NCI-H2081 treated with DMSO at 0.1 percent for 48 hours (cell line): Measurements from ENCODE around the gene COL20A1.
A peak's percentile ranks its signal among the peaks of the same experiment; 100 is the strongest.

Source experiments
- DNase-seq: peaks from one replicate; lab custom pipeline; 2025; lab: John Stamatoyannopoulos, UW

COL20A1 gene

DNA sequence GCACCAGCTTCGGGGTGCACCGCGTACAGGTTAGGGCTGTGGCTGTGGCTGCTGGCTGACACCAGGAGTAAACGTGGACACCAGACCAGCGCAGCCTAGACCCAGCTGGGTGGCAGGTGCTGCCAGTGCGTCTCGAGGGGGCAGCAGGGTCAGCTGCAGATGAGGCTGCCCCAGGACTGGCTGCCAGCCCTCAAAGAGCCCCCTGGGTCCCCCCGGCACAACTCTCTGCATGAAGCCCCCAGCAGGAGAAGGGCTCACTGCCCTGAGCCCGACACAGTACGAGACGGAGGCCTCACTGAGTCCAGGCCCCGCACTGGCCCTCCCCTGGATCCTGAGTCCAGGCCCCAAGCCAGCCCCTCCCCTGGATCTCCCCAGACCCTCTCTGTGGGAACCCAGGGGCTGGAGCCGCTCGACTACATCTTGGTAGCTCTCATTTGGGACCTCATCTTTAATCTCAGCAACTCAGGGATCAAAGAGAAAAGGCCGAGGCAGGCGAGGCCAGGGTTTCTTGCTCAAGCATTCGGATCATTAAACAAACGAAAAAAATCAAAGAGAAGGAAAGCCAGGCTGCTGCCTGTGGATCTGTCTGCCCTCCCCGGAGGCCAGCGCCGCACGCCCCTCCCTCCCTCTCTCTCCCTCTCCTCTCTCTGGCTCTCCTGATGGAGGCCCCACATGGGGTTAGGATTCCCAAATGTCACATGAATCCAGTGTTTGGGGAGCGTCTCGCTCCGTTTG lies 31.8 kb upstream of the COL20A1 start:
- no peak for DNase-seq

DNA sequence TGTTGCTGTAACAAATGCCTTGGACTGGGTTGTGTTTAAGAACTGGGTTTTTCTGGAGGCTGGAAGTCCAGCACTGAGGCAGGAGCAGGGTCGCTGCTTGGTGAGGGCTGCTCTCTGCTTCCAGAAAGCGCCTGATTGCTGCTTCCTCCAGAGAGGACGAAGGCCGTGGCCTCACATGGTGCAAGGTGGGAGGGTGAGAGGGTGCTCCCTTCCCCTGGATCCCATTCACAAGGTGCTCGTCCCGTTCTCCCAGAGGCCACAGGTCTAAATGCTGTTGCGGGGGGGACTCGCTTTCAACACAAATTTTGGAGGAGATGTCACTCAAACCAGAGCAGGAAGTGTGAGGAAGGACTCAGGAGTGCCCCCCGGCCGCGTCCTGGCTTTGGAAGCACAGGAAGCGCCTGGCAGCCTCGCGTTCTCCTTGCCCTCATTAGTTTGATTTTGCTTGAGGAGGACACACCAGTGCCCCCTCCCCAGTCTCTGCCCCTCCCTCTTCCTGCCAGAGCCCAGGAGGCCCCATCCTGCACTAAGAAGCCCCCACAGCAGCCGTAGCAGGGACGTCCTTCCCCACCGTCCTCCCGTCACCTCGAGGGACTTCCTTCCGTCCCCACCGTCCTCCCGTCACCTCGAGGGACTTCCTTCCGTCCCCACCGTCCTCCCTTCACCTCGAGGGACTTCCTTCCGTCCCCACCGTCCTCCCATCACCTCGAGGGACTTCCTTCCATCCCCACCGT lies 31.0 kb upstream of the COL20A1 start:
- no peak for DNase-seq

DNA sequence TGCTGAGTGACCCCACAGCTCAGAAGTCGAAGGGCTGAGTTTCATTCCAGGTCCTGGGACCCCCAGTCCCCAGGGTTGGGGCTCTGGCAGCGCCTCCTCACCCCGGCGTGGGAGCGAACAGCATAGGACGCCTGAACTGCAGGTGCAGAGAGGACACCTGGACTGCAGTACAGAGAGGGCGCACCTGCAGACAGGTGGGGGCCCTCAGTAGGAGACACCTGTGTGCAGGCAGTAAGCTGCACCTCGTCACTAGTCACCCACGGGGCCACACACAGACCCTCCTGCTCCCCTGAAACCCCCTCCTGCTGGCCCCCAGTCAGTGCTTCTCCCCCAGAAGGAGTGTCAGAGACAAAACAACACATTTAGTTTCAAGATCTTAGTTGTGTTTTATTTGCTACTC lies 30.1 kb upstream of the COL20A1 start:
- no peak for DNase-seq

DNA sequence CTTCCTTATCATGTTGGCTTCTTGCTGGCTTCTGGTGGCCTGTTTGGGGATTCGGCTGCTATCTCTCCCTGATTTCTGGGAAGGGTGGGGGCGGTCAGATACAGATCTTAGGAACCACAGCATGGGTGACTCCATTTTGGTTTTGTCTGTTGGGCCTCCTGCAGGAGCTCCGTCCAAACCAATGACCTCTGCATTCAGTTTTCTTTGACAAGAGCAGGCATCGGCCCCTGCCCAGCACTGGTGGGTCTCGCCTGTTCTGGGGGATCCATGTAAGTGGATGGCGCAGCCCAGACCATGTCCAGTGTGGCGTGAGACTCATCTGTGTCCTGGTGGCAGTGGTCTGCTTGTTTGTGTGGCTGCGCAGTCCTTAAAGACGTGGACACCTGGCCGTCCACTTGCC lies 29.0 kb upstream of the COL20A1 start:
- DNase-seq, result no peak

DNA sequence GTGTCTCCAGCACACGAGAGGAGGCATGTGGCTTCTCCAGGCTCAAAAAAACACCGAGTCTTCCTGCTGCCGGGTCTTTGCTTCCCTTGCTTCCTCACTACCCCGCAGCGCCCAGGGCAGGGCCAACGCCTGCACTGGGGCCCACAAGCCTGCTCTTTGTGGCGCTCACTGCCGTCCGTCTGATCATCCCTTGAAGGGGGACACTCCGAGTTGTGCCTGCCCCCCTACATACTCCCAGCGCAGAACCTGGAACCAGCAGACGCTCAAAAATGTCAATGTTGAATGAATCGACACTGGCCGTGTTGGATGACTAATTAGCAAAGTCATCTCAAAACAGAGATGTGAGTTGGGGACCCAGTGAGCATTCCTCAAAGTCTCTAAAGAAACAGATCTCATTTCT lies 28.5 kb upstream of the COL20A1 start:
- DNase-seq, result no peak

DNA sequence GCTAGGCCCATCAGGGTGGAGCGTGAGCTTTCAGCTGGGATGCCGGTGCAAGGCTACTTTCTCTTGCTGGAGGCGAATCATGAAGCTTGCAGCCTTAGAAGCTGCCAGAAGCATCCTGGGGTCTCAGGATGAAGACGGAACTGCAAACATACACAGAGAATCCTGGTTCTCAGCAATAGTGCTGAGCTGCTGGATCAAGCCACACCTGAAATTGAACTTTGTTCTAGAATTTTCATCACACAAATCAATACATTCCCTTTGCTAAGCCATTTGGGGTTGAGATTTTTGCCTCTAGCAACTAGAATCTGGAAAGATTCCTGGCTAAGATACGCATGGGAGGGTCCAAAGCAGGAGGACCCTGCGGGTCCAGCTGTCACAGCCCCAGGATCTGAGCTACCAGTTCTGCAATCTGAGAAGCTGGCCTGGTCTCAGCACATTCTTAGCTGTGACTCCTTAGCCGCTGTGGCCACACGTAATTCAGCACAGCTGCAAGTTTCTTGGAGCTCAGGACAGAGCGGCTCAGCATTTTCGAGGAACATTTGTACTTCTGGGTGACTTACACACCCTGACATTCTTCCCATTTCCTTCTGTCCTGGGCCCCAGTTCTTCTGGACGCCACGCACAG lies 27.0 kb upstream of the COL20A1 start:
- DNase-seq, result no peak

DNA sequence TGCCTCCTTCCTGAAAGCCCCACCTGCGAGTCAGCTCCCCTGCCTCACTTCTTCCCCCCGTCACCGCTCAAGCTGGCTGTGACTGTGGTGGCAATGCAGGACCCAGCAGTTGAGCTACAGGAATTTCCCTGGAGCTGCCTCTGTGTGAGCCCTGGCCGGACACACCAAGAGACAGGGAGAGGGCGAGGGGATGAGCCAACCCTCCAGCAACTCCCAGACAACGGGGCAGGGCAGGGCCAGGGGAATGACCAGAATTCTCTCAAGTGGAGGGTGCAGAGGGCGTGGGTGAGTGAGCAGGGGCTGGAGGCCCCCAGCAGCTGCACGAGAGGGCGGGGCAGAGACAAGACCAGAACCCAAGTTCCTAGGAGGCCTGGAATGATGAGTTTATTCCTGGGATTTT lies 25.3 kb upstream of the COL20A1 start:
- DNase-seq, result no peak

DNA sequence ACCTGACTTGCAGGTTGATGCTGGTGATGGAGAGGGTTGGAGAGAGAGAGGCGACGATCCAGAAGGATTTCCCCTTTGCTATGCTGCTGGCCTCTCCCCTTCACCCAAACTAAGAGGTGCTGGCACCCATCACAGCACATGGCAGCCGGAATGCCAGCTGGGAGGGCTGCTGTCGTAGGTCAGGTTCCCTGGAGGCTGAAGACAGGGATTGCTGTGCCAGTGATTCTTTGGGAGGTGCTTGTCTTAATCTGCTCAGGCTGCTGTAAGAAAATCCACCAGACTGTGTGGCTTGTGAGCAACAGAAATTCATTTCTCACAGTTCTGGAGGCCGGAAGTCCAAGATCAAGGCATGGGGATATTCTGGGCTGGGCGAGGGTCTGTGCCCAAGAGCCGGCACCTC lies 24.7 kb upstream of the COL20A1 start:
- DNase-seq, result no peak

DNA sequence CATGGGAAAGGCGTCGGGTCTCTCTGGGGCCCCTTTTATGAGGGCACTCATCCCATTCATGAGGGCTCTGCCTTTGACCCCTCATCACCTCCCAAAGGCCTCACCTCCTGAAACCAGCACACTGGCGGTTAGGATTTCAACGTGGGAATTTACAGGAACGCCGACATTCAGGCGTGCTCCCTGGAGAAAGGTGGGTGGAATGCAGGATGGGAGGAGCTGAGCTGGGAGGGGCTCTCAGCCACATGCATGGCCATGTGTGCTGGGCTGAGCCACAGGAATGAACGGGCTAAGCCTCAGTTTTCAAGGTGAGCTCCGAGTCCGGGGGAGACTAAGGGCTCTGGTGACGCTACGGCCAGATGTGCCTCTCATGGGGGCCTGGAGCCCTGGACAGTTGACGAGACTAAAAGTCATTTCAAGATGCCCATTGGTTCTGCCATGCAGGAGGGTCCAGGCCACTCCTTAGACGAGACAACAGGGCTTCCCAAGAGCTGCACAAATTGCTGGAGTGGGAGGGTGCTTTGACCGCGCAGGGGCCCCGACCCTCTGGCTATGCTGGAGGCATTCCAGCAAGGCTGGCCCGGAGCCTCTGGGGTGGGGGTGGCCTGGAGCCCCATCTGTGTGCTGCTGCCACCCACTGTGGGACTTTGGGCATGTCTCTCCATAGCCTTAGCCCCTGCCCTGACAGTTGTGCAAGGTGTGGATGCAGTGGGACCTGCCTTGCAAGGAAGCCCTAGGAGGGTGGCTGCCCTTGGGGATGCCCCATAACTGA lies 24.1 kb upstream of the COL20A1 start:
- no peak for DNase-seq

DNA sequence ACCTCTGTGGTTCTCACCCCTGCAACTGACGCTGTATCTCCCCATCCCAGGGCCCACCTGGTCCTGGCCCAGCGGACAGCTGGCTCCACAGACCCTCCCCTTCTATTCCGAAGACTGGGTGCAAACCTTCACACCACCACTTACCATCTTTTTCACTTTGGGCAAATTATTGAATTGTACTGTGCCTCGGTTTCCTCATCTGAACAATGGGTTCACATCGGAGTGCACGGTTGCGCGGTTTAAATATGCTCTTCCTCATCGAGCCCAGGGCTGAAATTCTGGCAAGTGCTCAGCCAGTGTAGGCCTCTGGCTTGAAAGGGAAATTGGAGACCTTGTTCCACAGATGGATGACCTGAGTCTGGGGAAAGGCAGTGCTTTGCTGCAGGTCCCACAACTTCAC lies 23.3 kb upstream of the COL20A1 start:
- no peak for DNase-seq

DNA sequence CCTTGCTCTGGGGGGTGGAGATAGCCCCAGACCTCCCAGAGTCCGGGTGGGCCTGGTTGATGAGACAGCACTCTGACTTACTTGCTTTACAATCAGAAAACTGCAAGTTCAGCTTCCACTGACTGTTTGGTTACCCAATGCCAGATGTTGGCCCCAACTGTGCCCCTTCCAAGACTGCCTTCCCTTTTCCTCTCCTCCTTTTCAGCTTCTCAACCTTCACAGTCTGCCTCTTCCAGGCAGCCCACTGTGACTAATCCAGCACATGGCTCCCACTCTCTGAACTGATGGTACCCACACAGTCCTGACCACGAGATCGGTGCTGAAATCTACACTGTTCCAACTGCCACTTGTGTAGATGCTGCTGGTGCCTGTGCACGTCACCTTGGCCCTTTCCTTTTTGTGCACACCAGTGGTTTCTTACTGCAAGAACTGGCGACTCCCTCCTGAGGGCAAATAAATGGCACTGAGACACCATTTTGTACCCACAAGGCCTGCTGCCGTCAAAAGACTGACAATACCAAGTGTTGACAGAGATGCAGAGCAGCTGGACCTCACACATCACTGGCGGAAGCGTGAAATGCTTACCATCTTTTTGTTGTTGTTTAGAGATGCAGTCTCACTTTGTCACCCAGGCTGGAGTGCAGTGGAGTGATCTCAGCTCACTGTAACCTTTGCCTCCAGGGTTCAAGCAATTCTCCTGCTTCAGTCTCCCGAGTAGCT lies 22.2 kb upstream of the COL20A1 start:
- DNase-seq, result no peak

DNA sequence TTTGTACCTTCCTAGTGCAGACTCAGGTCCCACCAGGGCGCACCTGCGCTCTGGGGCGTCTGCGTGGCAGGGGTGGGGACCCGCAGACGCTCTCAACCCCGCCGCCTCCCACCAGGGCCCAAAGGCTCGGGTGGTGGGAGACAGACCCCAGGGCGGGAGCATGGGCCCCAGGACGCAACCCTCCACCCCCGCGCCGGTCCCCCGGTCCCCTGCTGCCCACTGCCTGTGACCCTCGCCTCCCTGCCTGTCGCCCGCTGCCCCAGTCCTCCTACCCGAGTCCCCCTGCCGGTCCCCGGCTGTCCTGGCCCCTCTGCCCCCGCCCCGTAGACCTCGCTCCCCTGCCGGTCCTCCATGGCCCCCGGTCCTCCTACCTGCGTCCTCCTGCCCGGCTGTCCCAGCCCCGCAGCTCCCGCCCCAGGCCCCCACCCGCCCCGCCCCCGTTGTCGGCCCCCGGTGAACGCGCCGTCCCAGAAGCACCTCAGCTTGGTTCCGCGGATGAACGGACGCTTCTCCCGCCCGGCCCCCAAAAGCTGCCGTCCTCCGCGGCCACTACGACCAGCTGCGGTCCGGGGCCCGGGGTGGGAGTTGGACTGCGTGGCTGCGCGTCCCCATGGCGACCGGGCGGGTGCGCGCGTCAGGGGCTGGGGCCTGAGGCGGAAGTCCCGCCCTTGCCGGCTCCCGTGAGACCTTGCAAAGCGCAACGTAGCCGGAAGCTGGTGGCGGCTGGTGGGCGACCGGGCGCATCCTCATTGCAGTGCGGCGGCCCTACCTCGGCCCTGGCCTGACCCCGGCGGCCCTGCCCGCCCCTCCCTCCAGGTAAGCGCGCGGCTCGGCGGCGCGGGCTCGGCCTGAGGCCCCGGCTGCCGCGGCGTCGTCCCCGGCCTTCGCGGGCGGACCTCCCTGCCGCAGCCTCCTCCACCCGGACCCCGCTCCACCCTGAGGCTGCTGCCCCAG lies 20.6 kb upstream of the COL20A1 start, which contains the start of gene ARFGAP1:
Gene ARFGAP1 (plus strand): TSS at position 709 of the 954 bp plus-strand sequence. CDS start 2,768 bp downstream, outside the sequence.
- peak; percentile 4 for DNase-seq

DNA sequence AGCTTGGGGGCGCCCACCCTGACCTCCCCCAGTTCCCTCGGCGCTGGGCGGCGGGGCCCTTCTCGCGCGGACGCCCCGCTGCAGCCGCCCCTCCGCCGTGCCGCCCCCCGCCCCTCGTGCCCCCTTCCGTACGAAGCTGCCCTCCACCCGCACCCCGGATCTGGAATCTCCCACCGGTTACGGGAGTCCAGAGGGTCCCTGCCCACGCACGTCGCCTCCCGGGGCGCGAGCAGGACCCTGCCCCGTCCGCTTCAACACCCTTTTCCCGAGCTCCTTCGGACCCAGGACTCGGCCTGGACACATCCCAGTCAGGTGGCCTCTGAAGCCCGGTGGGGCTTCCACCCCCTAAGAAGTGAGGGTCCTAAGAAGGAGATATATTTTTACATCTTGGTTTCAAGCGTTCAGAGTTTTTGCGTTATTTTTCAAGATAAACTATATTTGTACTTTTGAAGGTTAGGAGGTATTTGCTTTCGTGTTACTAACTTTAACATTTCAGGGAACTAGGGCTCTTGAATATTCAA lies 19.9 kb upstream of the COL20A1 start:
- DNase-seq, result no peak

DNA sequence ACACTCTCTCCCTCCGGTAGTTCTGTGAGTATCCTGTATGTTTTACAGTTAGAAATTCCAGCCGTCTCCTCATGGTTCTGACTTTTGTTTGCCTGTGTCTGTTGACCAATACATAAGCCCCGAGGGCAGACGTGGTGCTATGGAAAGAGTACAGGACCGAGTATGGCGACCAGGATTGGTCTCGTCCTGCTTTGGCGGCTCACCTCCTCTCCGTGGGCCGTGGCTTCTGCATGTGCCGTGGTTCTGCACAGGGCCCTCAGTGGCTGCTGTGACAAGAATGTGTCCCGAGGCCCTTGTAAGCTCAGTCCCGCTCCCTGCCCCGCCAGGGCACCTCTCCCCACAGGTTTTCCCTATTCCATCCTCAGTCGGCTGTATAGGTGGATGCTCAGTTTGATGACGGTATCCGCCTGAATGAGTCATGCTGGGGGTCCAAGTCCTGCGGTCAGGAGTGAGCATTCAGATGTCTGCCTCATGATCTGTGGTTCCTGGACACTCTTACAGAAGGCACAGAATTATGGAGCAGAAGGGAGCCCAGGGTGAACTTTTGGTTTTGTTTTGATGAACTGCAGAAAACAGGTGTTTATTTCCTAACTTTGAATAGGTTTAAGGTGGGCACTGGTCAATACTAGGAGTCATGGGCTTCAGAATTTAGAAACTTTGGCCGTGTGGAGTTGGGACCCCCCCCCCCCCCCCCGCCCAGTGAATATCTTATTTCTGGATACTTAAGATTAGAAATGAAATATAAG lies 19.2 kb upstream of the COL20A1 start:
- no peak for DNase-seq

DNA sequence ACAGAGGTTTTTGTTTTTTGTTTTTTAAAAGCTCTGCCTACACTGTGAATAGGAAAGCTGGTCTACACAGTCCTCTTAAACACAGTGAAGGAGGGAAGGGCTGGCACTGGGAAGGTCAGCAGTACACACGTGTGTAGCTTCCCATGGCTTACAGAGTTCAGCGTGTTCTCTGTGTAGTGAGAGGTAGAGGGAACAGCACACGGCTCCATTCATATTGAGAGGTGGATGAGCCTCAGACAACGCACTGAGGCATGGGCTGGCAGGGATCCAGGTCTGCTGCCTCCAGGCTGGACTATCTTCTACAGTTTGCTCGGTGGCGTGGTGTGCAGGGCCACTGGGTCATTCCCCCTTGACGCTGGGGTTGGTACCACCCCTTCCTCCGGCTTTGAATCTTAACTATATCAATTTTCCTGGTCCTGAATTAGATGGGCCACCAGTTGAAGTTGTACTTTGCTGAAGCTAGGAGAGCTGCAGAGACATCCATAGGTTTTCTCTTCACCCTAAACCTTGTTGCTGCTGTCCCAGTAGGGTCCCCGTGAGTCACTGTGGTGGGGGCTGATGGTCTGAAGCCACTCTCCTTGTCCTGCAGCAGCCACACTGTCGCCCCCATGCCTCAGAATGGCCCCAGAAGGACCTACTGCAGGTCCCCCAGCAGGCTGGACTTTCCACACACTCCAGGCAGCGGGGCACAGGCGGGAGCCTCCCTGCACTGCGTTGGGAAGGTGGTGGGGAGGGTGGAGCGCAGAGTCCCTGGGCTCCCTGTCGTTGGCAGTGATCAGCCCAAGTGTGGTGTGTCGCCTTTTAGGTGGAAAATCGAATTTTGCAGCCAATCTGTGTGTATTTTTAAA lies 18.4 kb upstream of the COL20A1 start:
- DNase-seq, result no peak

DNA sequence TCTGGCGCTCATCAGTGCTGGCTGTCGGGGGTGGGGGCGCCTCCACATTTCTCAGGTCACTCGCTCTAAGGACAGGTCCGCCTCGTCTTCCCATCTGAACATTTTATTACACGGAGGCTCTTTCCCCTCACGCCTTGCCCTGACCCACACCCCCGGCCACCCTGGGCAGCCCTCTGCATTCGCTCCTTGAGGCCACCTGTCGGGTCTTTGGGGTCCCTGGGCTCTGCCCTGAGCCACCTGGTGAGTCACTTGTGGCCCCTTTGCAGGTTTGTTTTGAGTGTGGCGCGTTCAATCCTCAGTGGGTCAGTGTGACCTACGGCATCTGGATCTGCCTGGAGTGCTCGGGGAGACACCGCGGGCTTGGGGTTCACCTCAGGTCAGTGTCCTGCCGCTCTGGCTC lies 17.2 kb upstream of the COL20A1 start:
- DNase-seq, result no peak

DNA sequence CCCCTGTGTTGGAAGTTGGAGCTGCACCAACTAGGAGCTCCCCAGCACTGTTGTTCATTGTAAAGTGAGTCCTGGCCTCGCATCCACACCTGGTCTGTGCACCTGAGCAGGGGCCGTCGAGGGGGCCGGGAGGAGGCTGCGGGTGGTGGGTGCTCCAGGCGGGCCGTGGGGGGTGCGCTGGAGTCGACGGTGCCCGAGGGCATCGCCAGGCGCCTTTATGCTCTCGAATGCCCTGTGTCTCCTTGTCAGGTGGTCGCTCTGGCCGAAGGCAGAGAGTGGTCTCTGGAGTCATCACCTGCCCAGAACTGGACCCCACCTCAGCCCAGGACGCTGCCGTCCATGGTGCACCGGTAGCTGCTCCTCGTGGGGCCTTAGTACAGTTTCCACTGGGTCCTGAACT lies 16.0 kb upstream of the COL20A1 start:
- DNase-seq, result no peak

DNA sequence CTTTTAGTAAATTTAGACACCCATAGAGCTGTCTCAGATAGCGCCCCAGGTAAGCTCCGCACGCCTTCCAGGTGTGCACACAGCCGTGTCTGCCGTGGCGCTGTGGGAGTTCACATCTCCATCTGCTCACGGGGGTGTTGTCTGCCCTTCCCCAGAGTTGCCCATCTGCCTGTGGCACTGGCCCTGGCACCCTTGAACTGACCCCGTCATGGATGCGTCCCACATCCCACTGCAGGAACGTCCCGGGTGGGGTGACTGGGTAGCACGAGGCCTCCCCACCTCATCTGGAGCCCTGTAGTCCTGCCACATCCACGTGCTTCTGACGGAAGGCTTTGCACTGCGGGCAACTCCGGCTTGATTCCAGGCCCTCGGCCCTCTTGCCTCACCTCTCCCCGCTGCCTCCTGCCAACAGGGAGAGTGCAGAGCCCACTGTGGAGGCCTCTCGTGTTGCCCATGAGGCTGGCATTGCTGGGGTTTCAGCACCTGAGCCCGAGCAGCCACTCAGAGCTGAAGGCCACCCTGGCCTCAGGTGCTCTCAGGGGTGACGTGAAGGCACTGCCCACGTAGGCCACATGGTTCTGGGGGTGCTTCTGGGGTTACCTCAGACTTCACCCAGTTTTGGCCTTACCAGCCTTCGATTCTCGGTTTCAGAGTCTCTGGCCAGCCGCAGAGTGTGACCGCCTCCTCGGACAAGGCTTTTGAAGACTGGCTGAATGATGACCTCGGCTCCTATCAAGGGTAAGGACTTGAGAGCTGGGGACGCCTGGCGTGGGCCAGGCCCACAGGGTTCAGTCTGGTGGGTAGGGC lies 15.3 kb upstream of the COL20A1 start:
- no peak for DNase-seq
